GM12891 (cell line): Measurements from ENCODE around the gene MYCN.

Experiments
- POLR2A ChIP-seq: IDR thresholded peaks from 2 replicates; pipeline ENCODE4 v1.6.1; 2011; ENCODE audit warnings: low read depth, low read length, control low read depth
- POLR2AphosphoS5 ChIP-seq: IDR thresholded peaks from 2 replicates; pipeline ENCODE4 v1.6.1; 2011; ENCODE audit warnings: low read depth, low read length, control low read depth
- POU2F2 ChIP-seq: IDR thresholded peaks from 2 replicates; pipeline ENCODE4 v1.6.1; 2011; ENCODE audit warnings: low read depth, mild to moderate bottlenecking, control low read depth, low read length, moderate library complexity
- TAF1 ChIP-seq: IDR thresholded peaks from 2 replicates; pipeline ENCODE4 v1.6.1; 2011; ENCODE audit warnings: low read depth, low read length, control low read depth

- TF ChIP-seq POLR2AphosphoS5 (no peak), POLR2A (no peak), TAF1 (no peak), POU2F2 (no peak)
Measured at GRCh38 chr2:15971351-15971750, 31.0 kb downstream of the MYCN start.
